ENCODE results near the gene FAXDC2.

FAXDC2 gene

GRCh38 chr5:154851351-154851750 is 948 bp upstream of the FAXDC2 start:
- TF ChIP-seq, protein P1, sequence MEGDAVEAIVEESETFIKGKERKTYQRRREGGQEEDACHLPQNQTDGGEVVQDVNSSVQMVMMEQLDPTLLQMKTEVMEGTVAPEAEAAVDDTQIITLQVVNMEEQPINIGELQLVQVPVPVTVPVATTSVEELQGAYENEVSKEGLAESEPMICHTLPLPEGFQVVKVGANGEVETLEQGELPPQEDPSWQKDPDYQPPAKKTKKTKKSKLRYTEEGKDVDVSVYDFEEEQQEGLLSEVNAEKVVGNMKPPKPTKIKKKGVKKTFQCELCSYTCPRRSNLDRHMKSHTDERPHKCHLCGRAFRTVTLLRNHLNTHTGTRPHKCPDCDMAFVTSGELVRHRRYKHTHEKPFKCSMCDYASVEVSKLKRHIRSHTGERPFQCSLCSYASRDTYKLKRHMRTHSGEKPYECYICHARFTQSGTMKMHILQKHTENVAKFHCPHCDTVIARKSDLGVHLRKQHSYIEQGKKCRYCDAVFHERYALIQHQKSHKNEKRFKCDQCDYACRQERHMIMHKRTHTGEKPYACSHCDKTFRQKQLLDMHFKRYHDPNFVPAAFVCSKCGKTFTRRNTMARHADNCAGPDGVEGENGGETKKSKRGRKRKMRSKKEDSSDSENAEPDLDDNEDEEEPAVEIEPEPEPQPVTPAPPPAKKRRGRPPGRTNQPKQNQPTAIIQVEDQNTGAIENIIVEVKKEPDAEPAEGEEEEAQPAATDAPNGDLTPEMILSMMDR (IDR thresholded peaks at IDR 0.05; ENCODE audit: borderline replicate concordance, insufficient read depth, low read depth, low read length): no peak
- no peak overlapping the region for H3K4me3 ChIP-seq (ENCODE audit: low read depth, low read length)

GRCh38 chr5:154849791-154850201 is 607 bp downstream of the FAXDC2 start:
- H3K4me3 ChIP-seq (ENCODE audit: low read depth, low read length): no peak overlapping the region
- TF ChIP-seq, protein P1 (IDR thresholded peaks at IDR 0.05; ENCODE audit: borderline replicate concordance, insufficient read depth, low read depth, low read length): no peak

- TF ChIP-seq, protein P1 (IDR thresholded peaks at IDR 0.05; ENCODE audit: borderline replicate concordance, insufficient read depth, low read depth, low read length): no peak
- no peak overlapping the region for H3K4me3 ChIP-seq (ENCODE audit: low read depth, low read length)
Observed at GRCh38 chr5:154849264-154849785, 1.1 kb downstream of the FAXDC2 start.

DNA sequence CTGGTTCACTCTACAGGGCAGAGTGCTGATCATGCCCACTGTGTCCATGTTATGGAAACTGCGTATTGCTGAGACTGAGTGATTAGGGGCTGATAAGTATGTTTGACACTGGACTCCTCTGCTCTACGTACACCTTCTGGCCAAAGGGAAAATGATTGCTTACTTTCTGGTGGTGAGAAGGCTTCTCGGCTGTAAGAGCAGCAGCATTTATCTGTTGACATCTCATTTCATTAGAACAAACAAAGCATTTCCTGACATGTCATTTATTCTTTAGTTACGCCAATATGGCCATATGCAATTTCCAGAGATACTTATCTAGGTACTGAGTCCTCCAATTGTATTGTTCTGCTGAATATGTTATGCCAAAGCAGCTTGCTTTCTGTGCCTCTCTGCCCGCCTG is 5.6 kb downstream of the FAXDC2 start:
- TF ChIP-seq, protein P1 (IDR thresholded peaks at IDR 0.05; ENCODE audit: borderline replicate concordance, insufficient read depth, low read depth, low read length): no peak
- no peak overlapping the region for H3K4me3 ChIP-seq (ENCODE audit: low read depth, low read length)

DNA sequence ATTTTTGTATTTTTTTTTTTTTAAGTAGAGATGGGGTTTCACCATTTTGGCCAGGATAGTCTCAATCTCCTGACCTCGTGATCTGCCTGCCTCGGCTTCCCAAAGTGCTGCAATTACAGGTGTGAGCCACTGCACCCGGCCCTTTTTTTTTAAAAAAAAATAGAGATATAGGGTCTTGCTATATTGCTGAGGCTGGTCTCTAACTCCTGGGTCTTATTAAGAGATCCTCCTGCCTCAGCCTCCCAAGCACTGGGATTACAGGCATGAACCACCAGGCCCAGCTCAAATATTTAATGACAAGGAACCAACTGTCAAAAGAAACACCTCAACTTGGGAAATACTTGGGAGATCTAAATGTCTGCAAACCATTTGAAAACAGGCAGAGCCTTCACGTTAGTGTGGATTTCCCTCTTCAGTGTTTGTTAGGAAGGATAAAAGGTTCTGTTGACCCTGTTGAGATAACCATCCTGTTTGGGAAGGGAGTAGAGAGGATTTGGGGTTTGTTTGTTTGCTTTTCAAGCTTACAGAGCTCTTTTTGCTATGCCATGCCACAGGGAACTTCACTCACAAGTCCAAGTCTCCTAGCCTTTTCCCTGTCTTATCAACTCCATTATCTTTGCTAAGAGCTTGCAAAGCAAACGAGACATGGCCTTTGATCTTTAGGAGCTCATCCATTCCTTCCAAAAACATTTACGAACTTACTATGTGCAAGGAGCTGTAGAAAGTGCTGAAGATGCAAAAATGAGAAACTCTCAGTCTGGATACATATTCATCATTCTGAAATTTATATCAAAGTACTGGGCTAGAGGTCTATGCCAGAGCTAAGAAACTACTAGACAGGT is 7.5 kb downstream of the FAXDC2 start:
- TF ChIP-seq, protein P1 (IDR thresholded peaks at IDR 0.05; ENCODE audit: borderline replicate concordance, insufficient read depth, low read depth, low read length): no peak
- H3K4me3 ChIP-seq (ENCODE audit: low read depth, low read length): no peak overlapping the region

- no peak overlapping the region for H3K4me3 ChIP-seq (ENCODE audit: low read depth, low read length)
- TF ChIP-seq, protein P1 (IDR thresholded peaks at IDR 0.05; ENCODE audit: borderline replicate concordance, insufficient read depth, low read depth, low read length): no peak
Observed at GRCh38 chr5:154841273-154841661, 9.1 kb downstream of the FAXDC2 start.
